ENCODE data around the gene PTPRK.

Gene PTPRK

DNA sequence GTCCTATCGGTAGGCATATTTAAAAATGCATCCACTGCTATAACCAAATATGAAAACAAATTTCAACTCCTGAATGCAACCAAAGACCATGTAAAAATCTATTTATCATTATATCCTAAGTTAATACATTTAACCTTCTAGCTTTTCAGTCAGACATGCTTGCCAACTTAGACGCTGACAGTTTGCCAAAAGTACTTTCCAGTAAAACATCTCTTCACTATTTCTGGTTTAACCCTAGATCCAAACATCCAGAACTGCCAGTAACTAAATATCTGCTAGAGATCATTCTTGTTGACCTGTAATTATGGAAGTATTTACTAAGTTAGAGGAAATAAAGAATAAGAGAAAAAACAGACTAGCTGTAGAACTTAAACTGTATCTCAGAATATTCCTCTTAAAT, 409.3 kb downstream of the PTPRK start:
- H3K27me3 ChIP-seq (ENCODE audit: low read depth, low read length), result no peaks in the 10 kb centered on the region
- no peak for TF ChIP-seq EZH2phosphoT487 (IDR thresholded peaks at IDR 0.05; ENCODE audit: low read depth)
- TF ChIP-seq, protein P1, sequence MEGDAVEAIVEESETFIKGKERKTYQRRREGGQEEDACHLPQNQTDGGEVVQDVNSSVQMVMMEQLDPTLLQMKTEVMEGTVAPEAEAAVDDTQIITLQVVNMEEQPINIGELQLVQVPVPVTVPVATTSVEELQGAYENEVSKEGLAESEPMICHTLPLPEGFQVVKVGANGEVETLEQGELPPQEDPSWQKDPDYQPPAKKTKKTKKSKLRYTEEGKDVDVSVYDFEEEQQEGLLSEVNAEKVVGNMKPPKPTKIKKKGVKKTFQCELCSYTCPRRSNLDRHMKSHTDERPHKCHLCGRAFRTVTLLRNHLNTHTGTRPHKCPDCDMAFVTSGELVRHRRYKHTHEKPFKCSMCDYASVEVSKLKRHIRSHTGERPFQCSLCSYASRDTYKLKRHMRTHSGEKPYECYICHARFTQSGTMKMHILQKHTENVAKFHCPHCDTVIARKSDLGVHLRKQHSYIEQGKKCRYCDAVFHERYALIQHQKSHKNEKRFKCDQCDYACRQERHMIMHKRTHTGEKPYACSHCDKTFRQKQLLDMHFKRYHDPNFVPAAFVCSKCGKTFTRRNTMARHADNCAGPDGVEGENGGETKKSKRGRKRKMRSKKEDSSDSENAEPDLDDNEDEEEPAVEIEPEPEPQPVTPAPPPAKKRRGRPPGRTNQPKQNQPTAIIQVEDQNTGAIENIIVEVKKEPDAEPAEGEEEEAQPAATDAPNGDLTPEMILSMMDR (IDR thresholded peaks at IDR 0.05; ENCODE audit: low read depth, low read length), result no peak
- H3K27ac ChIP-seq (ENCODE audit: low read length), result no peak overlapping the region
- H2AFZ ChIP-seq (ENCODE audit: low read depth, low read length), result no peak overlapping the region
- no peak overlapping the region for H3K4me2 ChIP-seq (ENCODE audit: low read length)
- no peaks in the 10 kb centered on the region for H3K36me3 ChIP-seq (replicated peaks; ENCODE audit: low read depth, low read length)
- no peaks in the 10 kb centered on the region for H3K4me1 ChIP-seq (ENCODE audit: low read length)
- no peaks in the 10 kb centered on the region for H3K9me3 ChIP-seq (ENCODE audit: insufficient read depth, low read length)
- no peaks in the 10 kb centered on the region for H4K20me1 ChIP-seq (ENCODE audit: insufficient read depth, low read length)
- no peaks in the 10 kb centered on the region for H3K79me2 ChIP-seq (ENCODE audit: low read length)
- no peak overlapping the region for H3K9ac ChIP-seq (ENCODE audit: low read length)
- H3K4me3 ChIP-seq (ENCODE audit: low read length), result no peak overlapping the region

DNA sequence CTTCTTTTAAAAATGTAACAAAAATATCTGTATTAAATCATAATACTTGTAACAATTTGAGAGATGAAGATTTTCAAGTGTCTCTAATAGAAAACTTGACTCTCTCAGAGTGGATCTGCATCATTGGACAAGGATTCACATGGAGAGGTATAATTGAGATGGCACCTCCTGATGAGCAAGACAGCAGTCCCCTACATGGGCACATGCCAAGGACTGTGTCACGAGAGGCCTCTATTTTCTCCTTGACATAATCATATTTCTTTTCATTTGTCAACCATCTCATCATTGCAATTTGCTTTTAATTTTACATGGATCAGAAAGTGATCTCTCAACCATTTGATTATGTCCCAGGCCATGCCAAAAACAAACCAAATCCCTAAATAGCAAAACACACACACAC, 412.7 kb downstream of the PTPRK start:
- TF ChIP-seq EZH2phosphoT487 (IDR thresholded peaks at IDR 0.05; ENCODE audit: low read depth), result no peak
- TF ChIP-seq, protein P1 (IDR thresholded peaks at IDR 0.05; ENCODE audit: low read depth, low read length), result no peak
- Histone ChIP-seq H3K4me2 (ENCODE audit: low read length) (no peak overlapping the region), H3K4me1 (ENCODE audit: low read length) (no peaks in the 10 kb centered on the region), H3K9me3 (ENCODE audit: insufficient read depth, low read length) (no peaks in the 10 kb centered on the region), H4K20me1 (ENCODE audit: insufficient read depth, low read length) (no peaks in the 10 kb centered on the region), H3K36me3 (replicated peaks; ENCODE audit: low read depth, low read length) (no peaks in the 10 kb centered on the region), H3K4me3 (ENCODE audit: low read length) (no peak overlapping the region), H2AFZ (ENCODE audit: low read depth, low read length) (no peak overlapping the region), H3K27ac (ENCODE audit: low read length) (no peak overlapping the region), H3K79me2 (ENCODE audit: low read length) (no peaks in the 10 kb centered on the region), H3K9ac (ENCODE audit: low read length) (no peak overlapping the region), H3K27me3 (ENCODE audit: low read depth, low read length) (no peaks in the 10 kb centered on the region)

DNA sequence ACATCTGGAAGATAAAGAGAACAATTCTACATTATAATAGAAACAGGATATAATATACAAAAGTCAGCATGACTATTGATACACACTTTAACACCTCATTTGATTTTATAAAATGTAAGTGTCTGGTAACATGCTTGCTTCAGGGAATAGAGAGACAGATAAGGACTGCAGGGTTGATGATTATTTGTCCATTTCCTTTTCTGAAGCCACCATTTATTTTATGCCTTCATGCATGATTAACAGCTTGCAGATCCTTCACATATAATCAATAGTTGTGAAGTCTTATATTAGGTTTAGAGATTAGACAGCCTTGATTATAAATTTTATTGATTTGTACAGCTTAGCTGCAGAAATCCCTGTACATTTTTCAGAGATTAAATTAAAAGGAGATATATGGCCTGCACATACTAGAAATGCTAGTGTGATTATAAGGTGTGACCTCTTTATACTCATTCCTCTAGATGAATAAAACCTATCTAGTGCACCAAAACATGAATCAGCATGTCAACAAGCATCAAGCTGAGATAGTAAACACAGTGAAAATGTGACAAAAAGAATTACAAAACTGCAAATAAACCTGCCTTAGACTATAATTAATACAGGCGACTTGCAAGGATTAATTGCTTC, 420.7 kb downstream of the PTPRK start:
- H3K4me1 ChIP-seq (ENCODE audit: low read length), result no peaks in the 10 kb centered on the region
- H3K27me3 ChIP-seq (ENCODE audit: low read depth, low read length), result no peaks in the 10 kb centered on the region
- no peaks in the 10 kb centered on the region for H3K9me3 ChIP-seq (ENCODE audit: insufficient read depth, low read length)
- H3K4me3 ChIP-seq (ENCODE audit: low read length), result no peak overlapping the region
- no peak overlapping the region for H2AFZ ChIP-seq (ENCODE audit: low read depth, low read length)
- no peaks in the 10 kb centered on the region for H3K36me3 ChIP-seq (replicated peaks; ENCODE audit: low read depth, low read length)
- H3K27ac ChIP-seq (ENCODE audit: low read length), result no peak overlapping the region
- H3K79me2 ChIP-seq (ENCODE audit: low read length), result no peaks in the 10 kb centered on the region
- no peaks in the 10 kb centered on the region for H4K20me1 ChIP-seq (ENCODE audit: insufficient read depth, low read length)
- no peak overlapping the region for H3K9ac ChIP-seq (ENCODE audit: low read length)
- TF ChIP-seq EZH2phosphoT487 (IDR thresholded peaks at IDR 0.05; ENCODE audit: low read depth), result no peak
- TF ChIP-seq, protein P1 (IDR thresholded peaks at IDR 0.05; ENCODE audit: low read depth, low read length), result no peak
- no peak overlapping the region for H3K4me2 ChIP-seq (ENCODE audit: low read length)

DNA sequence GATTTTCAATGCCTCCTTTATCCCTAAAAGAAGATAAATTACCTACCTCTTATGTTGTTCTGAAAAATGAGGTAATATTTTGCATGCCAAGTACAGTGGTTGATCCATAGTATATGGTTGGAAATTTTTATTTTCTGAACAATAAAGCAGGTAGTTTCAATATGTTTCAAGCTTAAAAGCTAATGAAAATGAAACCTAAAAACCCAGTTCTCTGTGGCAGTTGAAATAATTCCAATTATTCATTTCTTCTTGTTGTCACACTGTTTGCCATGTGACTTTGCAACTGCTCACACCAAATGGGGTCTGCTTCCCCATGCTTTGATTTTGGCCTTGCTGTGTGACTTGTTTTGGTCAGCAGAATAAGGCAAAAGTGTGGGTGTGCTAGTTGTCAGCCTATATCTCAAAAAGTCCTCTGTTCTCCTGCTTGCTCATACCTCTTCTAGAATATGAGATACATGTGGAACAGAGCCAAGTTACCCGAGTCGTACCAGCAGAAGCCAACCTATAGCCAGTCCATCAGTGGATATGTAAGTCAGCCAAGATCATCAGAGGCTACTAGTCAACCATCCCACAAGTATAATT, 422.3 kb downstream of the PTPRK start:
- no peaks in the 10 kb centered on the region for H3K36me3 ChIP-seq (replicated peaks; ENCODE audit: low read depth, low read length)
- TF ChIP-seq, protein P1 (IDR thresholded peaks at IDR 0.05; ENCODE audit: low read depth, low read length), result no peak
- TF ChIP-seq EZH2phosphoT487 (IDR thresholded peaks at IDR 0.05; ENCODE audit: low read depth), result no peak
- H3K9ac ChIP-seq (ENCODE audit: low read length), result no peak overlapping the region
- no peak overlapping the region for H3K4me2 ChIP-seq (ENCODE audit: low read length)
- no peak overlapping the region for H3K27ac ChIP-seq (ENCODE audit: low read length)
- no peaks in the 10 kb centered on the region for H3K27me3 ChIP-seq (ENCODE audit: low read depth, low read length)
- no peaks in the 10 kb centered on the region for H3K4me1 ChIP-seq (ENCODE audit: low read length)
- no peak overlapping the region for H3K4me3 ChIP-seq (ENCODE audit: low read length)
- no peaks in the 10 kb centered on the region for H3K79me2 ChIP-seq (ENCODE audit: low read length)
- no peak overlapping the region for H2AFZ ChIP-seq (ENCODE audit: low read depth, low read length)
- H4K20me1 ChIP-seq (ENCODE audit: insufficient read depth, low read length), result no peaks in the 10 kb centered on the region
- H3K9me3 ChIP-seq (ENCODE audit: insufficient read depth, low read length), result no peaks in the 10 kb centered on the region

All from OCI-LY3 (cell line).